ENCODE results near the gene RPS6KA5.

DNA sequence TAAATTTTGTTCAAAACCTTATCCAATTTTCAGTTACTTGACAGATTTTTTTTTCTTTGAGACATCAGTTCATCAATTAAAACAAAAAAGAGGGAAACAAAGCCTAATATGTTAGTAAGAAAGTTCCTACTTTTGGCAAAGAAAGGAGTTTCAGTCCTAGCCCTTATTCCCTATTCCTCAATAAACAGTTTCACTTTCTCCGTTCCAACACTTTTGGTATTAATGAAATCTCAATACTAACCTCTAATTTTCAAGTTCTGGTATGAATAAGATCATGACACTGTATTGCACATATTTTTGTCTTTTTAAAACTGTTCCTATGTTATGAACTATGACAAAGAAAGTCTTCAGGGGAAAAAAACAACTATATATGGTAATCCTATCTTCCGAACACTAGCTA is 48.4 kb downstream of the RPS6KA5 start:
- no peak for TF ChIP-seq POLR2A (IDR thresholded peaks at IDR 0.05)
- TF ChIP-seq, protein P1, sequence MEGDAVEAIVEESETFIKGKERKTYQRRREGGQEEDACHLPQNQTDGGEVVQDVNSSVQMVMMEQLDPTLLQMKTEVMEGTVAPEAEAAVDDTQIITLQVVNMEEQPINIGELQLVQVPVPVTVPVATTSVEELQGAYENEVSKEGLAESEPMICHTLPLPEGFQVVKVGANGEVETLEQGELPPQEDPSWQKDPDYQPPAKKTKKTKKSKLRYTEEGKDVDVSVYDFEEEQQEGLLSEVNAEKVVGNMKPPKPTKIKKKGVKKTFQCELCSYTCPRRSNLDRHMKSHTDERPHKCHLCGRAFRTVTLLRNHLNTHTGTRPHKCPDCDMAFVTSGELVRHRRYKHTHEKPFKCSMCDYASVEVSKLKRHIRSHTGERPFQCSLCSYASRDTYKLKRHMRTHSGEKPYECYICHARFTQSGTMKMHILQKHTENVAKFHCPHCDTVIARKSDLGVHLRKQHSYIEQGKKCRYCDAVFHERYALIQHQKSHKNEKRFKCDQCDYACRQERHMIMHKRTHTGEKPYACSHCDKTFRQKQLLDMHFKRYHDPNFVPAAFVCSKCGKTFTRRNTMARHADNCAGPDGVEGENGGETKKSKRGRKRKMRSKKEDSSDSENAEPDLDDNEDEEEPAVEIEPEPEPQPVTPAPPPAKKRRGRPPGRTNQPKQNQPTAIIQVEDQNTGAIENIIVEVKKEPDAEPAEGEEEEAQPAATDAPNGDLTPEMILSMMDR (IDR thresholded peaks at IDR 0.05): no peak
- no peak for TF ChIP-seq POLR2AphosphoS5 (IDR thresholded peaks at IDR 0.05)
